CD8-positive, alpha-beta memory T cell (primary cell): ENCODE results near the gene SASH1. TPM values are rescaled to one million over a fixed set of nuclear protein-coding genes. Genes with fewer than 3 reads are reported as not detected.

Source experiments
- CTCF ChIA-PET: fragments of 350-600 bp; sonication (Branson Sonifier 250); formaldehyde crosslinking; loops from one replicate; lab custom pipeline; 2021; ENCODE audit warnings: antibody characterized with exemption; lab: Charles Lee
- POLR2A ChIA-PET: fragments of 350-600 bp; sonication (Branson Sonifier 250); formaldehyde crosslinking; loops from one replicate; lab custom pipeline; 2021; ENCODE audit warnings: antibody characterized with exemption; lab: Charles Lee
- DNase-seq, 5 donors: peaks; one replicate each; pipeline versions ENCODE4 v3.0.0 to v3.0.0-alpha.2; 2020 to 2022; ENCODE audit warnings: mixed read lengths in 1 of 5
- H3K27ac ChIP-seq: one replicate; pipeline ENCODE4 v1.7.0; 2013; ENCODE audit warnings: low read depth, mild to moderate bottlenecking, low read length, moderate library complexity
- H3K27me3 ChIP-seq: 2 replicates; pipeline ENCODE4 v1.7.0; 2013; ENCODE audit warnings: low read length, mild to moderate bottlenecking; ENCODE audit not compliant: insufficient read depth, poor library complexity, severe bottlenecking
- H3K36me3 ChIP-seq: 2 replicates; pipeline ENCODE4 v1.7.0; 2013; ENCODE audit warnings: mild to moderate bottlenecking, low read length, moderate library complexity; ENCODE audit not compliant: insufficient read depth
- H3K4me1 ChIP-seq: 2 replicates; pipeline ENCODE4 v1.7.0; 2013; ENCODE audit warnings: mild to moderate bottlenecking, low read length, moderate library complexity; ENCODE audit not compliant: insufficient read depth
- H3K4me3 ChIP-seq: 2 replicates; pipeline ENCODE4 v1.7.0; 2013; ENCODE audit warnings: mild to moderate bottlenecking, low read length
- H3K9me3 ChIP-seq: 2 replicates; pipeline ENCODE4 v1.7.0; 2013; ENCODE audit warnings: mild to moderate bottlenecking, low read length
- H3K27ac Mint-ChIP-seq, 8 donors: one replicate each; pipeline ENCODE4 v1.8.0; 2020 to 2021; ENCODE audit warnings: mixed read lengths in 8 of 8, mild to moderate bottlenecking in 6 of 8, inconsistent platforms in 3 of 8, moderate library complexity in 3 of 8
- H3K27me3 Mint-ChIP-seq, 2 donors: one replicate each; pipeline ENCODE4 v1.8.0; 2020 to 2021; ENCODE audit warnings: mixed read lengths in 2 of 2, mild to moderate bottlenecking in 1 of 2, moderate library complexity in 1 of 2
- H3K36me3 Mint-ChIP-seq, 3 donors: one replicate each; pipeline ENCODE4 v1.8.0; 2020 to 2021; ENCODE audit warnings: mixed read lengths in 3 of 3, inconsistent platforms in 1 of 3, mild to moderate bottlenecking in 1 of 3
- H3K4me1 Mint-ChIP-seq, 3 donors: one replicate each; pipeline ENCODE4 v1.8.0; 2020 to 2021; ENCODE audit warnings: mixed read lengths in 3 of 3, inconsistent platforms in 1 of 3, mild to moderate bottlenecking in 1 of 3
- H3K4me3 Mint-ChIP-seq, 7 donors: one replicate each; pipeline ENCODE4 v1.8.0; 2020 to 2021; ENCODE audit warnings: mixed read lengths in 7 of 7, mild to moderate bottlenecking in 6 of 7, moderate library complexity in 4 of 7, inconsistent platforms in 2 of 7
- H3K9me3 Mint-ChIP-seq, 5 donors: one replicate each; pipeline ENCODE4 v1.8.0; 2020 to 2022; ENCODE audit warnings: mixed read lengths in 5 of 5, mild to moderate bottlenecking in 3 of 5, moderate library complexity in 2 of 5, inconsistent platforms in 1 of 5
- polyA plus RNA-seq: library from polyadenylated mRNA; unstranded; fragments of 300-500 nt; fragmentation: Illumina TruSeq; gene quantifications from one replicate; pipeline ENCODE4 v1.2.3, GENCODE V29; 2021
- total RNA-seq, 2 experiments: library from RNA; stranded (reverse); gene quantifications; one replicate each; pipeline ENCODE4 v1.2.3, GENCODE V29; 2021

Gene SASH1
- under 1 TPM; 0.72 to 0.95 TPM for total RNA-seq
- not detected for polyA plus RNA-seq

GRCh38 chr6:148342350-148343046 is at the start of gene SASH1:
Gene SASH1 (plus strand): TSS chr6:148342838. CDS start chr6:148343068, 230 bp downstream.
- Histone ChIP-seq H3K4me3 (no peak within 1 kb of the TSS), H3K36me3 (no peaks in the 10 kb centered on the region), H3K9me3 (no peaks in the 10 kb centered on the region), H3K4me1 (no peaks in the 10 kb centered on the region), H3K27me3 (peaks cover 4% of the 10 kb centered on the region), H3K27ac (no peak within 1 kb of the TSS)
- CTCF ChIA-PET, result no interaction called here
- no peak within 1 kb of the TSS for H3K27ac Mint-ChIP-seq
- H3K4me1 Mint-ChIP-seq, result peaks cover 5 to 16% (median 15%) of the 10 kb centered on the region in 3 donors
- POLR2A ChIA-PET, result no interaction called here
- no peaks in the 10 kb centered on the region for H3K36me3 Mint-ChIP-seq
- no peak for DNase-seq
- peak within 1 kb of the TSS; percentile 56 to 78 (median 67) for H3K4me3 Mint-ChIP-seq
- no peaks in the 10 kb centered on the region for H3K9me3 Mint-ChIP-seq
- H3K27me3 Mint-ChIP-seq, result peaks cover 36 to 52% of the 10 kb centered on the region in 2 donors

- no peaks in the 10 kb centered on the region for H3K36me3 ChIP-seq
- H3K4me1 ChIP-seq, result no peaks in the 10 kb centered on the region
- no peaks in the 10 kb centered on the region for H3K9me3 ChIP-seq
- Mint-ChIP-seq H3K36me3 (no peaks in the 10 kb centered on the region), H3K4me1 (no peaks in the 10 kb centered on the region), H3K27ac (no peak overlapping the region), H3K4me3 (no peak overlapping the region), H3K9me3 (no peaks in the 10 kb centered on the region), H3K27me3 (peaks cover 0 to 11% of the 10 kb centered on the region in 2 donors)
- CTCF ChIA-PET, result no interaction called here
- no peak overlapping the region for H3K4me3 ChIP-seq
- POLR2A ChIA-PET, result no interaction called here
- DNase-seq, result no peak
- H3K27ac ChIP-seq, result no peak overlapping the region
- no peaks in the 10 kb centered on the region for H3K27me3 ChIP-seq
Measured at GRCh38 chr6:148293181-148293995, 49.2 kb upstream of the SASH1 start.

DNA sequence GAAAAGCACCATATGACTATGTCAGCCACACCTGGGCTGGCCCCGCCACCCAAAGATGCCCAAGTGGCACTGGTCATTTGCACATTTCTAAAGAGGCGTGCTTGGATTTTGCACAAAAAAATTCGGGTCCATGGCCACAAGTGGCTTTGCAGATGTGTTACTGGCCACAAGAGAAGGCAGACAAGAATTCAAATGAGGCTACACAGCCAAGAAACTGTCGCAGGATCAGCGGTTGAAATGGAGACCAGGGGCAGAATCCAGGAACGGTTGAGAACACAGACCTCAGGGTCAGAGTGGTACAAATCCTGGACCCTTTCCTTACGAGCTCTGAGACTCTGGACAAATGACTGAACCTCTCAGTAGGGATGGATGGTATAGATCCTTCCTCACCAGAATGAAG is 48.6 kb upstream of the SASH1 start:
- no peaks in the 10 kb centered on the region for H3K4me1 ChIP-seq
- no peak for DNase-seq
- Mint-ChIP-seq H3K27me3 (peaks cover 0 to 11% of the 10 kb centered on the region in 2 donors), H3K36me3 (no peaks in the 10 kb centered on the region), H3K9me3 (no peaks in the 10 kb centered on the region), H3K27ac (no peak overlapping the region), H3K4me3 (no peak overlapping the region), H3K4me1 (no peaks in the 10 kb centered on the region)
- H3K27ac ChIP-seq, result no peak overlapping the region
- ChIA-PET POLR2A (no interaction called here), CTCF (no interaction called here)
- no peaks in the 10 kb centered on the region for H3K27me3 ChIP-seq
- no peaks in the 10 kb centered on the region for H3K9me3 ChIP-seq
- H3K36me3 ChIP-seq, result no peaks in the 10 kb centered on the region
- H3K4me3 ChIP-seq, result no peak overlapping the region

GRCh38 chr6:148295261-148295887 is 47.3 kb upstream of the SASH1 start:
- H3K9me3 Mint-ChIP-seq, result peaks cover 0 to 2% (median 0%) of the 10 kb centered on the region in 5 donors
- DNase-seq, result no peak
- H3K4me1 ChIP-seq, result no peaks in the 10 kb centered on the region
- no peaks in the 10 kb centered on the region for H3K4me1 Mint-ChIP-seq
- CTCF ChIA-PET, result no interaction called here
- no peak overlapping the region for H3K4me3 ChIP-seq
- no peaks in the 10 kb centered on the region for H3K9me3 ChIP-seq
- no peak overlapping the region for H3K27ac ChIP-seq
- H3K4me3 Mint-ChIP-seq, result no peak overlapping the region
- no peaks in the 10 kb centered on the region for H3K36me3 ChIP-seq
- no peaks in the 10 kb centered on the region for H3K27me3 ChIP-seq
- POLR2A ChIA-PET, result no interaction called here
- no peaks in the 10 kb centered on the region for H3K36me3 Mint-ChIP-seq
- no peak overlapping the region for H3K27ac Mint-ChIP-seq
- peaks cover 0 to 18% of the 10 kb centered on the region in 2 donors for H3K27me3 Mint-ChIP-seq

DNA sequence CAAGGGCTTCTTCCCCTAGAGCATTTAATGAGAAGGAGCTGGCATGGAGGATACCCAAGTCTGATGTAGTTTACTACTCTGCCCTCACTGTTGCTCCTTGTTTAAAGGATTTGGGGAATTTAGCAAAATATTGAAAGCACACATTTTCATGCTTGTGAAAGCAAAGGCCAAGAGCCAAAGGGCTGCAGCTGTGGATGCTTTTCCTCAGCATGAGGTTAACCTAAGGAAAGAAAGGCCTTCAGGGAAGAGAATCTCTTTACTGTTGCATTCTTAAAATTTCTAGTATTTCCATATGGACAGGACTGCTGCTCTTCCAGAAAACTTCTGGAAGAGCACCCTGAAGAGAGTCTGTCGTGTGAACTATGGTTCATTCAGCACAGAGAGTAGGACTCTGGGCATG is 45.9 kb upstream of the SASH1 start:
- no peaks in the 10 kb centered on the region for H3K27me3 ChIP-seq
- H3K4me3 ChIP-seq, result no peak overlapping the region
- peaks cover 0 to 2% (median 0%) of the 10 kb centered on the region in 5 donors for H3K9me3 Mint-ChIP-seq
- H3K27me3 Mint-ChIP-seq, result peaks cover 0 to 18% of the 10 kb centered on the region in 2 donors
- H3K27ac Mint-ChIP-seq, result no peak overlapping the region
- H3K9me3 ChIP-seq, result no peaks in the 10 kb centered on the region
- no peaks in the 10 kb centered on the region for H3K36me3 Mint-ChIP-seq
- no peak for DNase-seq
- CTCF ChIA-PET, result no interaction called here
- no peaks in the 10 kb centered on the region for H3K4me1 Mint-ChIP-seq
- H3K4me1 ChIP-seq, result no peaks in the 10 kb centered on the region
- H3K27ac ChIP-seq, result no peak overlapping the region
- no peak overlapping the region for H3K4me3 Mint-ChIP-seq
- POLR2A ChIA-PET, result no interaction called here
- no peaks in the 10 kb centered on the region for H3K36me3 ChIP-seq

GRCh38 chr6:148298683-148299082 is 44.0 kb upstream of the SASH1 start:
- H3K36me3 ChIP-seq, result no peaks in the 10 kb centered on the region
- peaks cover 0 to 2% (median 0%) of the 10 kb centered on the region in 5 donors for H3K9me3 Mint-ChIP-seq

DNA sequence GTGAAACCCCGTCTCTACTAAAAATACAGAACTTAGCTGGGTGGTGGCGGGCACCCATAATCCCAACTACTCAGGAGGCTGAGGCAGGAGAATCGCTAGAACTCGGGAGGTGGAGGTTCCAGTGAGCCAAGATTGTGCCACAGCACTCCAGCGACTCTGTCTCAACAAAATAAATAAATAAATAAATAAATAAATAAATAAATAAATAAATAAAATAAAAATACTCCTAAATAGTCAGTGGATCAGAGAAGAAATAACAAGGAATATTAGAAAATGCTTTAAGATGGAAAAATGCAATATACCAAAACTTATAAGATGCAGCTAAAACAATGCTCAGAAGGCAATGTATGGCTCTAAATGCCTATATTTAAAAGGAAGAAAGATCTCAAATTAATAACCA is 39.0 kb upstream of the SASH1 start:
- peaks cover 2 to 12% of the 10 kb centered on the region in 2 donors for H3K27me3 Mint-ChIP-seq
- Histone ChIP-seq H3K27ac (no peak overlapping the region), H3K4me1 (no peaks in the 10 kb centered on the region), H3K4me3 (no peak overlapping the region), H3K36me3 (no peaks in the 10 kb centered on the region), H3K27me3 (no peaks in the 10 kb centered on the region), H3K9me3 (no peaks in the 10 kb centered on the region)
- no peak overlapping the region for H3K27ac Mint-ChIP-seq
- H3K9me3 Mint-ChIP-seq, result peaks cover 0 to 2% (median 0%) of the 10 kb centered on the region in 5 donors
- H3K4me1 Mint-ChIP-seq, result no peaks in the 10 kb centered on the region
- POLR2A ChIA-PET, result no interaction called here
- no peak for DNase-seq
- no peak overlapping the region for H3K4me3 Mint-ChIP-seq
- CTCF ChIA-PET, result no interaction called here
- H3K36me3 Mint-ChIP-seq, result no peaks in the 10 kb centered on the region

More at GRCh38 chr6:148298683-148299082, 44.0 kb upstream of the SASH1 start:
- H3K4me3 ChIP-seq, result no peak overlapping the region
- H3K36me3 Mint-ChIP-seq, result no peaks in the 10 kb centered on the region
- no peak overlapping the region for H3K27ac ChIP-seq
- no peak overlapping the region for H3K27ac Mint-ChIP-seq
- H3K4me3 Mint-ChIP-seq, result no peak overlapping the region
- H3K27me3 ChIP-seq, result no peaks in the 10 kb centered on the region
- H3K4me1 Mint-ChIP-seq, result no peaks in the 10 kb centered on the region
- no peaks in the 10 kb centered on the region for H3K4me1 ChIP-seq
- no peaks in the 10 kb centered on the region for H3K9me3 ChIP-seq
- peaks cover 2 to 16% of the 10 kb centered on the region in 2 donors for H3K27me3 Mint-ChIP-seq
- no peak for DNase-seq
- ChIA-PET POLR2A (no interaction called here), CTCF (no interaction called here)

- CTCF ChIA-PET, result no interaction called here
- no peaks in the 10 kb centered on the region for H3K36me3 Mint-ChIP-seq
Measured at GRCh38 chr6:148304976-148305375, 37.7 kb upstream of the SASH1 start.

More at GRCh38 chr6:148304976-148305375, 37.7 kb upstream of the SASH1 start:
- Histone ChIP-seq H3K36me3 (no peaks in the 10 kb centered on the region), H3K4me3 (no peak overlapping the region), H3K27ac (no peak overlapping the region), H3K4me1 (no peaks in the 10 kb centered on the region), H3K27me3 (no peaks in the 10 kb centered on the region), H3K9me3 (no peaks in the 10 kb centered on the region)
- Mint-ChIP-seq H3K4me3 (no peak overlapping the region), H3K27me3 (peaks cover 2 to 7% of the 10 kb centered on the region in 2 donors), H3K4me1 (no peaks in the 10 kb centered on the region), H3K27ac (no peak overlapping the region), H3K9me3 (peaks cover 0 to 2% (median 0%) of the 10 kb centered on the region in 5 donors)
- POLR2A ChIA-PET, result no interaction called here
- no peak for DNase-seq
